HCT116 (cell line): Measurements from ENCODE around the gene PDE4D. TPM values are rescaled to one million over a fixed set of nuclear protein-coding genes. Genes with fewer than 3 reads are reported as not detected.

Experiments
- ATAC-seq: fragments of 200-7000 bp; cut with Tn5 transposase; 2 replicates; pipeline ENCODE4 v1.9.1; 2020; ENCODE audit warnings: mild to moderate bottlenecking, moderate library complexity
- BruUV-seq: library from RNA; stranded (reverse); fragments of 400-500 nt; replicated peaks from 2 replicates; lab custom pipeline; 2021; lab: Mats Ljungman, UMichigan
- CTCF ChIA-PET: fragments of 300-600 bp; sonication (Branson Sonifier 250); formaldehyde crosslinking; loops from one replicate; lab custom pipeline; 2021; ENCODE audit warnings: antibody characterized with exemption; lab: Charles Lee
- POLR2A ChIA-PET: fragments of 300-600, 350-600 bp; sonication (Branson Sonifier 250); formaldehyde crosslinking; loops from one replicate; lab custom pipeline; 2021; ENCODE audit warnings: antibody characterized with exemption; lab: Charles Lee
- RAD21 ChIA-PET, 2 experiments: fragments of 300-600 bp; sonication (Branson Sonifier 250); formaldehyde crosslinking; loops; one replicate each; lab custom pipeline; 2023; ENCODE audit warnings: low total read pairs in 2 of 2; ENCODE audit not compliant: uncharacterized antibody in 2 of 2, unreplicated experiment in 2 of 2, low non-redundant PET in 1 of 2; lab: Charles Lee
- DNase-seq: peaks from one replicate; pipeline ENCODE4 v3.0.0-alpha.2; 2010; ENCODE audit warnings: low read depth, low spot score
- H2AFZ ChIP-seq: fragments of 200-600 bp; shearing (Covaris generic), sonication (generic); 2 replicates; pipeline ENCODE4 v1.6.1; 2017; ENCODE audit warnings: low read depth, mixed run types, mixed read lengths, antibody characterized with exemption, low read length; ENCODE audit not compliant: poor library complexity, severe bottlenecking
- H3K27ac ChIP-seq: 2 replicates; pipeline ENCODE4 v1.5.1; 2012; ENCODE audit warnings: low read depth, low read length
- H3K27me3 ChIP-seq: fragments of 200-600 bp; sonication (generic); 2 replicates; pipeline ENCODE4 v1.6.1; 2016; ENCODE audit warnings: mixed run types, low read length, mixed read lengths; ENCODE audit not compliant: insufficient read depth
- H3K36me3 ChIP-seq, 2 experiments: fragments of 200-500 bp in 1 of 2; fragments of 200-600 bp in 1 of 2; sonication (Bioruptor generic) in 1 of 2; sonication (generic) in 1 of 2; 2 replicates each; pipeline versions ENCODE4 v1.5.1 to v1.6.1; 2014 to 2016; ENCODE audit warnings: low read length in 2 of 2, inconsistent platforms in 1 of 2, mixed read lengths in 1 of 2, mixed run types in 1 of 2; ENCODE audit not compliant: insufficient read depth in 2 of 2, control insufficient read depth in 1 of 2
- H3K4me1 ChIP-seq, 2 experiments: fragments of 200-600 bp in 1 of 2; sonication (generic) in 1 of 2; 2 replicates each; pipeline versions ENCODE4 v1.5.1 to v1.6.1; 2012 to 2017; ENCODE audit warnings: low read length in 2 of 2, inconsistent platforms in 1 of 2, mild to moderate bottlenecking in 1 of 2, mixed read lengths in 1 of 2, mixed run types in 1 of 2, moderate library complexity in 1 of 2; ENCODE audit not compliant: insufficient read depth in 2 of 2, control insufficient read depth in 1 of 2
- H3K4me2 ChIP-seq: fragments of 200-600 bp; sonication (generic); 2 replicates; pipeline ENCODE4 v1.6.1; 2017; ENCODE audit warnings: mixed run types, low read length, mixed read lengths
- H3K4me3 ChIP-seq, 2 experiments: fragments of 200-600 bp in 1 of 2; sonication (generic) in 1 of 2; replicated peaks in 1 of 2; 2 replicates each; pipeline ENCODE4 v1.5.1; 2011 to 2016; ENCODE audit warnings: low read length in 2 of 2, control low read depth in 1 of 2, low read depth in 1 of 2, mild to moderate bottlenecking in 1 of 2, mixed read lengths in 1 of 2, mixed run types in 1 of 2
- H3K79me2 ChIP-seq: fragments of 200-600 bp; sonication (generic); 2 replicates; pipeline ENCODE4 v1.6.1; 2017; ENCODE audit warnings: mild to moderate bottlenecking, mixed run types, low read length, moderate library complexity, mixed read lengths; ENCODE audit not compliant: insufficient read depth
- H3K9ac ChIP-seq: fragments of 200-600 bp; sonication (generic); 2 replicates; pipeline ENCODE4 v1.6.1; 2016; ENCODE audit warnings: low read length, mixed read lengths
- H3K9me2 ChIP-seq: fragments of 200-600 bp; sonication (generic), shearing (Covaris generic); 2 replicates; pipeline ENCODE4 v1.6.1; 2017; ENCODE audit warnings: mixed run types, mild to moderate bottlenecking, moderate library complexity; ENCODE audit not compliant: insufficient read depth
- H3K9me3 ChIP-seq, 2 experiments: fragments of 200-500 bp in 1 of 2; fragments of 200-600 bp in 1 of 2; sonication (Bioruptor generic) in 1 of 2; sonication (generic) in 1 of 2; 2 replicates each; pipeline ENCODE4 v1.6.1; 2014 to 2017; ENCODE audit warnings: low read length in 2 of 2, mixed read lengths in 2 of 2, inconsistent platforms in 1 of 2, low read depth in 1 of 2, mild to moderate bottlenecking in 1 of 2, mixed run types in 1 of 2, moderate library complexity in 1 of 2; ENCODE audit not compliant: control insufficient read depth in 1 of 2, insufficient read depth in 1 of 2
- H4K20me1 ChIP-seq: fragments of 200-600 bp; sonication (generic), shearing (Covaris generic); 2 replicates; pipeline ENCODE4 v1.6.1; 2017; ENCODE audit warnings: mixed run types, mild to moderate bottlenecking, moderate library complexity; ENCODE audit not compliant: insufficient read depth
- ATF3 ChIP-seq: IDR thresholded peaks from 2 replicates; pipeline ENCODE4 v1.6.1; 2012
- CBX3 ChIP-seq: IDR thresholded peaks from 2 replicates; pipeline ENCODE4 v1.6.1; 2012; ENCODE audit warnings: low read depth
- CEBPB ChIP-seq: IDR thresholded peaks from 2 replicates; pipeline ENCODE4 v1.6.1; 2012; ENCODE audit warnings: low read depth
- EGR1 ChIP-seq: IDR thresholded peaks from 2 replicates; pipeline ENCODE4 v1.6.1; 2012; ENCODE audit warnings: low read depth
- ELF1 ChIP-seq: IDR thresholded peaks from 2 replicates; pipeline ENCODE4 v1.6.1; 2012; ENCODE audit warnings: low read depth, borderline replicate concordance
- FOSL1 ChIP-seq: IDR thresholded peaks from 2 replicates; pipeline ENCODE4 v1.6.1; 2012; ENCODE audit warnings: low read depth
- POLR2A ChIP-seq: IDR thresholded peaks from 2 replicates; pipeline ENCODE4 v1.7.0; 2011; ENCODE audit warnings: borderline replicate concordance; ENCODE audit not compliant: insufficient read depth, insufficient read length; ENCODE audit errors: extremely low read depth
- POLR2AphosphoS5 ChIP-seq: IDR thresholded peaks from 2 replicates; pipeline ENCODE4 v1.6.1; 2011; ENCODE audit warnings: mild to moderate bottlenecking, low read depth, low read length, moderate library complexity
- RAD21 ChIP-seq: IDR thresholded peaks from 2 replicates; pipeline ENCODE4 v1.6.1; 2012; ENCODE audit warnings: low read depth, mild to moderate bottlenecking
- REST ChIP-seq: IDR thresholded peaks from 2 replicates; pipeline ENCODE4 v1.6.1; 2012; ENCODE audit warnings: low read depth
- SIN3A ChIP-seq: IDR thresholded peaks from 2 replicates; pipeline ENCODE4 v1.6.1; 2012; ENCODE audit warnings: low read depth
- SP1 ChIP-seq: IDR thresholded peaks from 2 replicates; pipeline ENCODE4 v1.6.1; 2012; ENCODE audit warnings: low read depth
- SRF ChIP-seq: IDR thresholded peaks from 2 replicates; pipeline ENCODE4 v1.6.1; 2012; ENCODE audit warnings: low read depth
- TCF7L2 ChIP-seq: IDR thresholded peaks from 2 replicates; pipeline ENCODE4 v1.7.0; 2011; ENCODE audit warnings: borderline replicate concordance, inconsistent platforms; ENCODE audit not compliant: insufficient read depth, insufficient read length; ENCODE audit errors: extremely low read depth
- YY1 ChIP-seq: IDR thresholded peaks from 2 replicates; pipeline ENCODE4 v1.6.1; 2011; ENCODE audit warnings: low read length, low read depth, moderate library complexity, mild to moderate bottlenecking; ENCODE audit not compliant: insufficient replicate concordance; ENCODE audit errors: extremely low read depth
- ZBTB33 ChIP-seq: IDR thresholded peaks from 2 replicates; pipeline ENCODE4 v1.6.1; 2011; ENCODE audit warnings: mild to moderate bottlenecking, low read length, moderate library complexity; ENCODE audit not compliant: insufficient replicate concordance; ENCODE audit errors: extremely low read depth
- ZFX ChIP-seq: fragments of 450-650 bp; IDR thresholded peaks from 2 replicates; pipeline ENCODE4 v1.6.1; 2017
- intact Hi-C: fragments of 100-400 bp; cut with micrococcal nuclease; formaldehyde crosslinking; loops from 2 replicates; pipeline ENCODE4 v1.10.0; 2022
- total RNA-seq: library from RNA; stranded (reverse); gene quantifications from one replicate; pipeline ENCODE4 v1.2.1, GENCODE V29; 2021; ENCODE audit not compliant: unreplicated experiment

PDE4D gene
- total RNA-seq, 1 experiment from 2014 or later, result 1.1 TPM

DNA sequence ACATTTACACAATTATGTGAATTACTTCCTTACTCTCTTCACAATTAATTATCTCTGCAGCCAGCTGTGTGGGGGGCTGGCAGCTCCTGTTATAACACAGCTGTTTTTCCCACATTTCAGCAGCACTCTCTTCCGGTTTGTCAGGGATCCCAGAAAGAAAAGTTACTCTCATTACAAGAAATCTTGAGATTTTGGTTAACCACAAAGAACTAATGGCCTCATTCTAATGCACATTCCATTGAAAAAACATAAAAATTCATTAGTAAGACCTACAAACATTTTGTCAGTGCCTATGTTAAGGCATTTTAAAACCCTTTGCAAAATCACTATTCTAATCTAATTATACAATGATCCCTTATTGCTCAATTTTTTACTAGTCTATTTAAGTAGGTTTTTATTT lies 64.1 kb downstream of the PDE4D start:
- peaks cover 8% of the 10 kb centered on the region; the same call in 1 of the 2 replicates for H3K27me3 ChIP-seq
- DNase-seq, result no peak
- no peak overlapping the region for H3K9ac ChIP-seq
- no peaks in the 10 kb centered on the region for H3K9me3 ChIP-seq
- no peak for ATAC-seq
- no peaks in the 10 kb centered on the region for H3K36me3 ChIP-seq
- intact Hi-C loops, result no loop called here
- ChIA-PET RAD21 (no interaction called here), CTCF (no interaction called here), POLR2A (no interaction called here)
- H2AFZ ChIP-seq, result no peak overlapping the region
- H3K4me3 ChIP-seq, result no peak overlapping the region
- H3K27ac ChIP-seq, result no peak overlapping the region
- H3K4me1 ChIP-seq, result no peaks in the 10 kb centered on the region
- no peaks in the 10 kb centered on the region for H3K79me2 ChIP-seq
- no peaks in the 10 kb centered on the region; the same call in 1 of the 2 replicates for H4K20me1 ChIP-seq
- H3K9me2 ChIP-seq, result no peaks in the 10 kb centered on the region
- H3K4me2 ChIP-seq, result no peak overlapping the region
- no TSS peak for BruUV-seq
- TF ChIP-seq ELF1 (no peak), ZFX (no peak), SIN3A (no peak), ZBTB33 (no peak), FOSL1 (no peak), ATF3 (no peak), SP1 (no peak), TCF7L2 (no peak), CEBPB (no peak), REST (no peak), RAD21 (no peak), POLR2A (no peak), YY1 (no peak), EGR1 (no peak), SRF (no peak), POLR2AphosphoS5 (no peak), CBX3 (no peak)
- TF ChIP-seq, all 23 proteins: peak for 0
